ENCODE results near the gene SLC4A9. TPM values are rescaled to one million over a fixed set of nuclear protein-coding genes. Genes with fewer than 3 reads are reported as not detected.

SLC4A9 gene
- total and polyA plus RNA-seq, 2 experiments from 2014 or later: not detected

DNA sequence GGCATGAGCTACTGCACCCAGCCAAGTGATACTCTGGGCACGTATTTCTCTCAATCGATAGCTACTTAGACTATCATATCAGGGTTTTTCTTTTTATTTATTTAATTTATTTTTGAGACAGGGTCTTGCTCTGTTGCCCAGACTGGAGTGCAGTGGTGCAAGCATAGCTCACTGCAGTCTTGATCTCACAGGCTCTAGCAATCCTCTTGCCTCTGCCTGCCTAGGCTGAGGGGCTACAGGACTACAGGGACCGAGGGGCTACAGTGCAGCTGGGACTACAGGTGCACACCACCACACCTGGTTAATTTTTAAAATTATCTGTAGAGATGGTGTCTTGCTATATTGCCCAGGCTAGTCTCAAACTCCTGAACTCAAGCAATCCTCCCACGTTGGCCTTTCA is 21.4 kb downstream of the SLC4A9 start:
- Histone ChIP-seq H3K9me3 (ENCODE audit: low read depth) (no peaks in the 10 kb centered on the region), H3K36me3 (no peaks in the 10 kb centered on the region), H3K4me3 (no peak overlapping the region), H3K27me3 (no peaks in the 10 kb centered on the region), H3K27ac (no peak overlapping the region), H3K4me1 (ENCODE audit: low read depth) (no peaks in the 10 kb centered on the region)
- TF ChIP-seq, protein P1, sequence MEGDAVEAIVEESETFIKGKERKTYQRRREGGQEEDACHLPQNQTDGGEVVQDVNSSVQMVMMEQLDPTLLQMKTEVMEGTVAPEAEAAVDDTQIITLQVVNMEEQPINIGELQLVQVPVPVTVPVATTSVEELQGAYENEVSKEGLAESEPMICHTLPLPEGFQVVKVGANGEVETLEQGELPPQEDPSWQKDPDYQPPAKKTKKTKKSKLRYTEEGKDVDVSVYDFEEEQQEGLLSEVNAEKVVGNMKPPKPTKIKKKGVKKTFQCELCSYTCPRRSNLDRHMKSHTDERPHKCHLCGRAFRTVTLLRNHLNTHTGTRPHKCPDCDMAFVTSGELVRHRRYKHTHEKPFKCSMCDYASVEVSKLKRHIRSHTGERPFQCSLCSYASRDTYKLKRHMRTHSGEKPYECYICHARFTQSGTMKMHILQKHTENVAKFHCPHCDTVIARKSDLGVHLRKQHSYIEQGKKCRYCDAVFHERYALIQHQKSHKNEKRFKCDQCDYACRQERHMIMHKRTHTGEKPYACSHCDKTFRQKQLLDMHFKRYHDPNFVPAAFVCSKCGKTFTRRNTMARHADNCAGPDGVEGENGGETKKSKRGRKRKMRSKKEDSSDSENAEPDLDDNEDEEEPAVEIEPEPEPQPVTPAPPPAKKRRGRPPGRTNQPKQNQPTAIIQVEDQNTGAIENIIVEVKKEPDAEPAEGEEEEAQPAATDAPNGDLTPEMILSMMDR (IDR thresholded peaks at IDR 0.05; ENCODE audit: low read depth, low read length): no peak
- DNase-seq (ENCODE audit: low read depth in 1 of 2, low spot score in 1 of 2): no peak

DNA sequence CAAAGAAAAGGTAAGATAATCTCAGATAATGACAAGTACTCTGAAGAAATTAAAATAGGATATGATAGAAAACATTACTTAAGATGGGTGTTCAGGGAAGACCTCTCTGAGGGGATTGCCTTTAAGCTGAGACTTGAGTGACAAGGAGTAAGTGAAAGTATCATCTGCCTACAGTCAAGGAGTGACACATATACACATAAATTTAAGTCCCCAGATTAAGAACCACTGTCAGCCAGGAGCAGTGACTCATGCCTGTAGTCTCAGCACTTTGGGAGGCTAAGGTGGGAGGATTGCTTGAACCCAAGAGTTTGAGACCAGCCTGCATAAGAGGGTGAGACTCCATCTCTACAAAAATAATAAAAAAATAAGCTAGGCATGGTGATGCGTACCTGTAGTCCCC is 22.0 kb downstream of the SLC4A9 start:
- TF ChIP-seq, protein P1 (IDR thresholded peaks at IDR 0.05; ENCODE audit: low read depth, low read length): no peak
- Histone ChIP-seq H3K4me1 (ENCODE audit: low read depth) (no peaks in the 10 kb centered on the region), H3K36me3 (no peaks in the 10 kb centered on the region), H3K4me3 (no peak overlapping the region), H3K27me3 (no peaks in the 10 kb centered on the region), H3K9me3 (ENCODE audit: low read depth) (no peaks in the 10 kb centered on the region), H3K27ac (no peak overlapping the region)
- DNase-seq (ENCODE audit: low read depth in 1 of 2, low spot score in 1 of 2): no peak

DNA sequence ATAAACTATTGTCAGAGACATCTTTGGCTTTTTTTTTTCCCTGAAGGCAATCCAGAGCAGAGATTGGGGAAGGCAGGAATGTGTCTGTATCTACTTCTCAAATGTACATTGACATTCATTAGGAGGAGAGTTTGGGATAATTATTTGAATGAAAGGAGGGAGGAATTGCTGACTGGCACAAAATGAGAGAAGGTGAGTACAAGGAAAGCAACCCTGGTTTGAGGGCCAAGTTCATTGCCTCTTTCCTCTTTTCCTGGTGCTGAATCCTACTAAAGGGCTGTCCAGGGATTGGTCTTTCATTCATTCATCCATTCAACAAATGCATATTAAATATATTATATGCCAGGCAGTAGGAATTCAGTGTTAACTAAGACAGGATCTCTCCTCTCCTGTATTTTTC is 22.9 kb downstream of the SLC4A9 start:
- no peak for DNase-seq (ENCODE audit: low read depth in 1 of 2, low spot score in 1 of 2)
- Histone ChIP-seq H3K4me1 (ENCODE audit: low read depth) (no peaks in the 10 kb centered on the region), H3K27ac (no peak overlapping the region), H3K27me3 (no peaks in the 10 kb centered on the region), H3K36me3 (no peaks in the 10 kb centered on the region), H3K9me3 (ENCODE audit: low read depth) (no peaks in the 10 kb centered on the region), H3K4me3 (no peak overlapping the region)
- TF ChIP-seq, protein P1 (IDR thresholded peaks at IDR 0.05; ENCODE audit: low read depth, low read length): no peak

DNA sequence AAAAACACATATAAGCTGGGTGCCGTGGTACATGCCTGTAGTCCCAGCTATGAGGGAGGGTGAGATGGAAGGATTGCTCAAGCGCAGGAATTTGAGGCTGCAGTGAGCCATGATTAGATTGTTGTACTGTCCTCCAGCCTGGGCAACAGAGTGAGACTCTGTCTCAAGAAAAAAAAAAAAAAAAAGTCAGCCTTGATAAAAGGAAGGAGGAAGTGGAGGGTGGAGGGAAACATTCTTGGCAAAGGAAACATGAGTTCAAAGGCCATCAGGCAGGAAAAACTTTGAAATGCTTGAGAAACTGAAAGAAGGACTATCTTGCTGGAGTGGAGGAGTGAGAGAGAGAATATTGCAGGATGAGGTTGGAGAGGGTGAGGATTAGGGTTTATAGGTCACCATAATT is 23.3 kb downstream of the SLC4A9 start:
- Histone ChIP-seq H3K9me3 (ENCODE audit: low read depth) (no peaks in the 10 kb centered on the region), H3K4me1 (ENCODE audit: low read depth) (no peaks in the 10 kb centered on the region), H3K27ac (no peak overlapping the region), H3K4me3 (no peak overlapping the region), H3K36me3 (no peaks in the 10 kb centered on the region), H3K27me3 (no peaks in the 10 kb centered on the region)
- TF ChIP-seq, protein P1 (IDR thresholded peaks at IDR 0.05; ENCODE audit: low read depth, low read length): no peak
- DNase-seq (ENCODE audit: low read depth in 1 of 2, low spot score in 1 of 2): peak in 1 of 2 donors; percentile 81

DNA sequence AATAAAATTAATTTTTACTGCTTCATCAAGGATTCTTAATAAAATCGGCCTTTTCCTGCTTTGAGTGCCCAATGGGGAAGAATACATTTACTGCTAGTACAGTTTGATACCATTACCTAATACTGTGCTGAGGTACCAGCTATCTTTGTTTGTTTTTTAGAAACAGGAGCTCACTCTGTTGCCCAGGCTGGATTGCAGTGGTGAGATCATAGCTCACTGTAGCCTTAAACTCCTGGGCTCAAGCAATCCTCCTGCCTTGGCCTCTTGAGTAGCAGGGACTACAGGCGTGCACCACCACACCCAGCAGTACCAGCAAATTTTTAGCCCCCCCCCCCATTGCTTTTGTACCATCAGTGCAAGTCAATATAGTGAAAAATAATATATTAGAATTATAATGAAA is 28.1 kb downstream of the SLC4A9 start:
- Histone ChIP-seq H3K4me1 (ENCODE audit: low read depth) (no peaks in the 10 kb centered on the region), H3K36me3 (no peaks in the 10 kb centered on the region)
- TF ChIP-seq, protein P1 (IDR thresholded peaks at IDR 0.05; ENCODE audit: low read depth, low read length): no peak

DNA sequence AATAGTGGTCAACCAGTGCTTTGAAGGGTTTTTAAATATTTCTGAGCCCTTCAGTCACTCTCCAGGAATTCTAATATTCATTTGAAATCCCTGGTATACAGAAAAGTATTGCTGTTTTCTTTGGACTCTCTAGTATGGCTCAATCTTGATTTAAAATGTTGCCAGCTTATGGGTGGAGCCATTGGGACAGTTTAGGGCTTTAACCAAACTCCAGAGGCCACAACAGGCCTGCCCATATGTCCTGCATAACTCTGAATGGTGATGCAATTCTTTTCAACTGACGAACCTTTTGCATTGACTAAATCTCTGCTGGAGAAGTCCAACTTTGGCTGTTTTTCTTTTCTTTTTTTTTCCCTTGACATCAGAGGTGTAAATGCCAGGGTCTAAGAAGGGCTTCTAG is 31.3 kb downstream of the SLC4A9 start:
- Histone ChIP-seq H3K27me3 (no peaks in the 10 kb centered on the region), H3K9me3 (ENCODE audit: low read depth) (no peaks in the 10 kb centered on the region), H3K4me1 (ENCODE audit: low read depth) (no peaks in the 10 kb centered on the region), H3K4me3 (no peak overlapping the region), H3K27ac (no peak overlapping the region), H3K36me3 (no peaks in the 10 kb centered on the region)
- TF ChIP-seq, protein P1 (IDR thresholded peaks at IDR 0.05; ENCODE audit: low read depth, low read length): no peak
- DNase-seq (ENCODE audit: low read depth in 1 of 2, low spot score in 1 of 2): peak in 1 of 2 donors; percentile 64

More for the DNA sequence above, 28.1 kb downstream of the SLC4A9 start:
- H3K9me3 ChIP-seq (ENCODE audit: low read depth): no peaks in the 10 kb centered on the region
- H3K4me3 ChIP-seq: no peak overlapping the region
- DNase-seq (ENCODE audit: low read depth in 1 of 2, low spot score in 1 of 2): no peak
- H3K27me3 ChIP-seq: no peaks in the 10 kb centered on the region
- no peak overlapping the region for H3K27ac ChIP-seq

Measured in cardiac muscle cell (in vitro differentiated cells and primary cell).